SH-SY5Y (cell line): Measurements from ENCODE around the gene PRUNE2.

Source experiments
- GATA2 ChIP-seq: IDR thresholded peaks from 2 replicates; pipeline ENCODE4 v1.6.1; 2011; ENCODE audit warnings: mild to moderate bottlenecking, low read depth, low read length
- GATA3 ChIP-seq: IDR thresholded peaks from 2 replicates; pipeline ENCODE4 v1.6.1; 2011; ENCODE audit warnings: low read depth, mild to moderate bottlenecking, low read length, moderate library complexity

GRCh38 chr9:76691517-76692313 is 214.2 kb downstream of the PRUNE2 start:
- TF ChIP-seq GATA2, result no peak
- no peak for TF ChIP-seq GATA3
